AG04449 (cell line): ENCODE measurements around the gene IQCF5.
"Not testable (repeated sequence)": the region's sequence is repeated elsewhere in the genome, so short reads cannot be mapped to it uniquely, and the experiment has no call there.

Source experiments
- CTCF ChIA-PET: fragments of 350-600 bp; formaldehyde crosslinking; extraction: SDS; loops from one replicate; lab custom pipeline; 2021; ENCODE audit warnings: antibody characterized with exemption; lab: Yijun Ruan, JAX
- POLR2A ChIA-PET: fragments of 400-600, 350-600 bp; formaldehyde crosslinking; extraction: SDS; loops from one replicate; lab custom pipeline; 2020; ENCODE audit warnings: antibody characterized with exemption, inconsistent platforms; lab: Yijun Ruan, JAX
- DNase-seq: peaks from one replicate; pipeline ENCODE4 v3.0.0-alpha.2; 2010; ENCODE audit warnings: low read depth, low spot score
- H3K4me3 ChIP-seq: 2 replicates; pipeline ENCODE4 v1.5.1; 2011; ENCODE audit warnings: low read depth, mild to moderate bottlenecking, control low read depth, low read length
- TF ChIP-seq, protein P1 (sequence below): IDR thresholded peaks from one replicate; pipeline ENCODE4 v1.5.1; 2011; ENCODE audit warnings: mild to moderate bottlenecking, moderate library complexity, low read length, control low read depth, inconsistent platforms; ENCODE audit not compliant: insufficient read depth; ENCODE audit errors: missing control alignments

The IQCF5 gene

DNA sequence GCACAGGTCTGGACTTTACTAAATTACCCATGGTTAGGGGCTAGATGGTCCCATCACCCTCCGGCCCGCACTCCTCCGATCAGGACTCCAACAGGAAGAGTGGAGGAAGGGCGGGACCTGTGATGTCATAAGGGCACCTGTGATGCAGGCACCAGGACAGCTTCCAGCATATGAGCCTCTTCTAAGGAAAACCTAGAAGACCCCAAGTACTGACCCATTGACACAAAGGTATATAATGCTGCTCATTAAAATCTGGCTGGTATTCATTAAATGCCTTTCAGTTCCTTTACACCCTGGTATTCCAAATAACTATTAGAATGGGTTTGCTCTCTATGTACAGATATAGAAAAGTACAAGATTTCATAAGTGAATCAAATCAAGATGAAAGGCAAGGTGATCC, at the start of gene IQCF5:
Gene IQCF5, minus strand, starts transcription at position 101 of the 400 bp plus-strand sequence. Its CDS starts 70 bp downstream, at position 31.
- CTCF ChIA-PET = no interaction called here
- POLR2A ChIA-PET = no interaction called here
- DNase-seq = no peak
- H3K4me3 ChIP-seq = no peak within 1 kb of the TSS
- TF ChIP-seq, protein P1, sequence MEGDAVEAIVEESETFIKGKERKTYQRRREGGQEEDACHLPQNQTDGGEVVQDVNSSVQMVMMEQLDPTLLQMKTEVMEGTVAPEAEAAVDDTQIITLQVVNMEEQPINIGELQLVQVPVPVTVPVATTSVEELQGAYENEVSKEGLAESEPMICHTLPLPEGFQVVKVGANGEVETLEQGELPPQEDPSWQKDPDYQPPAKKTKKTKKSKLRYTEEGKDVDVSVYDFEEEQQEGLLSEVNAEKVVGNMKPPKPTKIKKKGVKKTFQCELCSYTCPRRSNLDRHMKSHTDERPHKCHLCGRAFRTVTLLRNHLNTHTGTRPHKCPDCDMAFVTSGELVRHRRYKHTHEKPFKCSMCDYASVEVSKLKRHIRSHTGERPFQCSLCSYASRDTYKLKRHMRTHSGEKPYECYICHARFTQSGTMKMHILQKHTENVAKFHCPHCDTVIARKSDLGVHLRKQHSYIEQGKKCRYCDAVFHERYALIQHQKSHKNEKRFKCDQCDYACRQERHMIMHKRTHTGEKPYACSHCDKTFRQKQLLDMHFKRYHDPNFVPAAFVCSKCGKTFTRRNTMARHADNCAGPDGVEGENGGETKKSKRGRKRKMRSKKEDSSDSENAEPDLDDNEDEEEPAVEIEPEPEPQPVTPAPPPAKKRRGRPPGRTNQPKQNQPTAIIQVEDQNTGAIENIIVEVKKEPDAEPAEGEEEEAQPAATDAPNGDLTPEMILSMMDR = no peak

DNA sequence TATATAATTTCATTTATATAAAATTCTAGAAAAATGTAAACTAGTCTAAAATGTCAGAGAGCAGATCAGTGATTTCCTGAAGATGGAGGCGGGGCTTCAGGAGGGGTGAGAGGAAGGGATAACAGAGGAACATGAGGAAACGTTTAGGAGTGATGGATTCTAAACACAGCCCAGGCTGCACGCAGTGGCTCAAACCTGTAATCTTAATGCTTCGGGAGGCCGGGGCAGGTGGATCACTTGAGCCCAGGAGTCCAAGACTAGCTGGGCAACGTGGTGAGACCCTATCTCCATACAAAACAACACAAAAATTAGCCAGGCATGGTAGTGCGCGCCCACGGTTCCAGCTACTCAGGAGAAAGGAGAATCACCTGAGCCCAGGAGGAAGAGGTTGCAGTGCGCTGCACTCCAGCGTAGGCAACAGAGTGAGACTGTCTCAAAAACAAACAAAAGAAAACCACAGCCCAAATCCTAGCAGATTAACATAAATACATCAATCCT, 45.7 kb upstream of the IQCF5 start:
- H3K4me3 ChIP-seq = no peak overlapping the region
- CTCF ChIA-PET = no interaction called here
- POLR2A ChIA-PET = no interaction called here
- TF ChIP-seq, protein P1 = no peak
- DNase-seq = no peak

DNA sequence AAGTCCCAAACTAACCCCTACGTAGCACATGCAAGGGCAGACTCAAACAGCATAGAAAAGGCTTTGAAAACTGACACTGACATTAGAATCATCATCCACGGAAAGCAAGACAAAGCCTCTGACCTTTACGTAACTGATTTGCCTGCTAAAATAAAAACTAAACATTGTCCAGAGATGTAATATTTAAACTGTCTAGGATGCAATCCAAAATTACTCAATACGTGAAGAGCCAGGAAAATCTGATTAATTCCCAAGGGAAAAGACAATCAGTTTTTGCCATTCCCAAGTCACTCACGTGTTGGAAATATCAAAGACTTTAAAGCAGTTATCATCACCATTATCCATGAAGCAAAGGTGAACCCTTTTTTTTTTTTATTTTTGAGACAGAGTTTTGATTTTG, 41.0 kb upstream of the IQCF5 start:
- ChIA-PET CTCF (no interaction called here), POLR2A (no interaction called here)
- no peak for DNase-seq
- TF ChIP-seq, protein P1 = no peak
- no peak overlapping the region for H3K4me3 ChIP-seq

DNA sequence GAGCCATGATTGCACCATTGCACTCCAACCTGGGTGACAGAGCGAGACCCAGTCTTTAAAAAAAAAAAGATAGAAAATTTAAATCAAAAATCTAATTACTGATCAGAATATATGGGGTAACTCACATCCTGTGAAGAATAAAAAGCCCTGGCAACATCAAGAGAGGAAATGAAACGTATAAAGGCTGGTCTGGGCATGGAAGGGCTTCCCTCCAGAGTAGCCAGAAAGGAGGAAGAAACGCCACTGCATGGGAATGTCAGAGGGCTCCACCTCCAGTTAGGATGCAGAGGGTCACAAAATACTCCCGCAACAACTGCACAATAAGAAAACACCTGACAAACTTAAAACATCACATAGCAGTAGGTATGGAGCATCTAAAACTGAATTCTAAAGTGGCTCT, 32.6 kb upstream of the IQCF5 start:
- TF ChIP-seq, protein P1 = no peak
- ChIA-PET POLR2A (no interaction called here), CTCF (no interaction called here)
- no peak for DNase-seq
- H3K4me3 ChIP-seq = no peak overlapping the region

DNA sequence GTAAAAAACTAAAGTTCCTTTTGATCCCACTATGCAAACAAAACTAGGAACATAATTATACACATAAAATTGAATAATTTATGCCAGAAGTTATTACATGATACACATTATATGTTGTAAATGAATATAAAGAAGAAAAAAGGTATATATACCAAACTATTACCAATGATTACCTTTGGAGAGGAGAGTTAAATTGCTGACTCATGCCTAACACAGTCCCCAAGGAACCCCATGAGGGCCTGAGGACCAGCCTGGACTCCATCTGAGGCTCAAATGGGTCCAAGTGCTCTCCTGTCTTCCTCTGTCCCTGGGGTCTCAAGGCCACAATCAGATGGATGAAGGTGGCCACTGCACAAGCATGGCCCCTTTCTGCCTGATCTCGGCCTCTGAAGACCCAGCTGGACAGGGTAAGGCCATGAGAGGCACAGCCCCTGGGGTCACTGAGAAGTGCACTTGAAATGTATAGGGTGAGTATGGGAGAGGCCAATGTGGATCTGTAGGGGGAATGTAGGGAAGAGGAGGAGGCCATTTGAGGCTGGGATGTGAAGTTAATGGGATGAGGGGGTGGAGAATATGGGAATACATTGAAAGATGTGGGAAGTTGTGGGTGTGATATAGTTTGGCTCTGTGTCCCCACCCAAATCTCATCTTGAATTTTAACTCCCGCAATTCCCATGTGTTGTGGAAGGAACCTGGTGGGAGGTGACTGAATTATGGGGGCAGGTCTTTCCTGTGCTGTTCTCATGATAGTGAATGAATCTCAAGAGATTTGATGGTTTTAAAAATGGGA, 28.8 kb upstream of the IQCF5 start:
- DNase-seq = no peak
- H3K4me3 ChIP-seq = no peak overlapping the region
- TF ChIP-seq, protein P1 = no peak
- POLR2A ChIA-PET = no interaction called here
- CTCF ChIA-PET = no interaction called here

DNA sequence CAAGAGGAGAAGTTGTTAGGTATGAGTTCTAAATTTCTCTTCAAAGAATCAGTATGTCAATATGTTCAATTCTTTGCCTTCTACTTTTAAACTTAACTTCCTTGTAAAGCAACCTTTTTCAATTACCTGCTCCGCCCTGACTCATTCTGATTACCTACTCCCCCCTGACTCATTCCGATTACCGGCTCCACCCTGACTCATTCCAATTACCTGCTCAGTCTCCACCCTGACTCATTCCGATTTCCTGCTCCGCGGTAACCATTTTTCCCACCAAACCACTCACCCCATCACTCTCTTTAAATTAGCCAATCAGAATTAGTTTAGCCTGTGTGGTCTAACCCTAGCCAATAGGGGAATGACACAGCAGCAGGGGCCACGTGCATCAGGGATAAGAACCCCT, 27.0 kb upstream of the IQCF5 start:
- POLR2A ChIA-PET, H3K4me3 ChIP-seq, CTCF ChIA-PET, DNase-seq: not testable (repeated sequence)

DNA sequence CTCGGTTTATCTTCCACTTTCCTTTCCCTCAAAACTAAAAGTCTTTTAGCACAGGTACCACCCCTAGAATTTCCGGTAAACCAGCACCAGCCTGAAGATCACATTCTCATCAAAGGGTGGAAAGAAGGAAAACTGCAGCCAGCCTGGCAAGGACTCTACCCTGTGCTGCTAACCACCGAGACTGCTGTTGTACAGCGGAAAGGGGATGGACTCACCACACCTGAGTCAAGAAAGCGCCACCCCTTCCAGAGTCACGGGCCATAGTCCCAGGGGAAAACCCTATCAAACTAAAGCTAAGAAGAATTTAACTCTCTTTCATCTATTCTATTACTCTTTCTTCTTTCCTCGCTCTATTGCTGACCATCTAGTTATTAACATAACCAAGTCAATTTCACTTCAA, 24.6 kb upstream of the IQCF5 start:
- DNase-seq, H3K4me3 ChIP-seq, CTCF ChIA-PET, POLR2A ChIA-PET: not testable (repeated sequence)
